Vagina (tissue), 2 donors: ENCODE results near the gene KRT5.

ENCODE experiments used
- POLR2A ChIP-seq, 2 donors: fragments of 450-650 bp; IDR thresholded peaks; one replicate each; pipeline ENCODE4 v1.6.1; 2017; ENCODE audit warnings: antibody characterized with exemption in 2 of 2, mild to moderate bottlenecking in 2 of 2, moderate library complexity in 2 of 2
- TF ChIP-seq, protein P1 (sequence below), 3 experiments: fragments of 450-650 bp in 2 of 3; fragments of 200-600 bp in 1 of 3; sonication (generic) in 1 of 3; IDR thresholded peaks; one replicate each; pipeline ENCODE4 v1.5.1; 2017 to 2019; ENCODE audit warnings: antibody characterized with exemption in 3 of 3, mild to moderate bottlenecking in 2 of 3, moderate library complexity in 2 of 3

GRCh38 chr12:52496590-52497071, 23.6 kb downstream of the KRT5 start:
- TF ChIP-seq POLR2A (IDR thresholded peaks at IDR 0.05) = no peak
- TF ChIP-seq, protein P1, sequence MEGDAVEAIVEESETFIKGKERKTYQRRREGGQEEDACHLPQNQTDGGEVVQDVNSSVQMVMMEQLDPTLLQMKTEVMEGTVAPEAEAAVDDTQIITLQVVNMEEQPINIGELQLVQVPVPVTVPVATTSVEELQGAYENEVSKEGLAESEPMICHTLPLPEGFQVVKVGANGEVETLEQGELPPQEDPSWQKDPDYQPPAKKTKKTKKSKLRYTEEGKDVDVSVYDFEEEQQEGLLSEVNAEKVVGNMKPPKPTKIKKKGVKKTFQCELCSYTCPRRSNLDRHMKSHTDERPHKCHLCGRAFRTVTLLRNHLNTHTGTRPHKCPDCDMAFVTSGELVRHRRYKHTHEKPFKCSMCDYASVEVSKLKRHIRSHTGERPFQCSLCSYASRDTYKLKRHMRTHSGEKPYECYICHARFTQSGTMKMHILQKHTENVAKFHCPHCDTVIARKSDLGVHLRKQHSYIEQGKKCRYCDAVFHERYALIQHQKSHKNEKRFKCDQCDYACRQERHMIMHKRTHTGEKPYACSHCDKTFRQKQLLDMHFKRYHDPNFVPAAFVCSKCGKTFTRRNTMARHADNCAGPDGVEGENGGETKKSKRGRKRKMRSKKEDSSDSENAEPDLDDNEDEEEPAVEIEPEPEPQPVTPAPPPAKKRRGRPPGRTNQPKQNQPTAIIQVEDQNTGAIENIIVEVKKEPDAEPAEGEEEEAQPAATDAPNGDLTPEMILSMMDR (IDR thresholded peaks at IDR 0.05) = no peak
